Measurements from ENCODE around the gene PDCD10. TPM values are rescaled to one million over a fixed set of nuclear protein-coding genes. Genes with fewer than 3 reads are reported as not detected.

PDCD10 gene
- total RNA-seq, 1 donor from 2014 or later, result 38.4 TPM

DNA sequence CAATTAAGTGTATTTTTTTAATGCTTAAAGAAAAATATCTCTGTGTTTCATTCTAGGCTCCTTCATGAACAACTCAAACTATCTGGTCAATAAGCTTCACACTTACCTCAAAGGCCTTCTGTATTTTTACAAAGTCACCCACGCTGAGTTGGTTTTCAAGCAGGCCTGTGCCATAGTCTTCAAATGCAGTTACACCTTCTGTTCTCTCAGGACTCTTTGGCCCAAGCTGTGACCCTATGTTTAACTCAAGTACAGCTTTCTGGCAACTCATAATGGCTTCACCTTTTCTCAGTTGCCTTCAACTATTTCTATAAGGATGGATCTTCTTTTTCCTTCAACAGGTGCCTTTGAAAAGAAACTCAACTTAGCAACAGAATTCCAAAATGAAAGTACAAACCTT is 81.5 kb downstream of the PDCD10 start:
- no peak for TF ChIP-seq CTCF (IDR thresholded peaks at IDR 0.05)
- peaks cover 4% of the 10 kb centered on the region for H3K27me3 Mint-ChIP-seq (ENCODE audit: unreplicated experiment)
- H3K9me3 Mint-ChIP-seq (ENCODE audit: unreplicated experiment), result no peaks in the 10 kb centered on the region
- no peak overlapping the region for H3K4me3 Mint-ChIP-seq (ENCODE audit: unreplicated experiment)
- DNase-seq (ENCODE audit: extremely low spot score, unreplicated experiment), result no peak
- H3K4me1 Mint-ChIP-seq (ENCODE audit: unreplicated experiment), result no peaks in the 10 kb centered on the region
- H3K27ac Mint-ChIP-seq (ENCODE audit: unreplicated experiment), result no peak overlapping the region
- no peaks in the 10 kb centered on the region for H3K36me3 Mint-ChIP-seq (ENCODE audit: unreplicated experiment)

GRCh38 chr3:167651826-167652225 is 82.9 kb downstream of the PDCD10 start:
- Mint-ChIP-seq H3K36me3 (ENCODE audit: unreplicated experiment) (no peaks in the 10 kb centered on the region), H3K4me3 (ENCODE audit: unreplicated experiment) (no peak overlapping the region), H3K4me1 (ENCODE audit: unreplicated experiment) (no peaks in the 10 kb centered on the region), H3K27ac (ENCODE audit: unreplicated experiment) (no peak overlapping the region), H3K27me3 (ENCODE audit: unreplicated experiment) (no peaks in the 10 kb centered on the region), H3K9me3 (ENCODE audit: unreplicated experiment) (no peaks in the 10 kb centered on the region)
- DNase-seq (ENCODE audit: extremely low spot score, unreplicated experiment), result no peak
- TF ChIP-seq CTCF (IDR thresholded peaks at IDR 0.05), result no peak

DNA sequence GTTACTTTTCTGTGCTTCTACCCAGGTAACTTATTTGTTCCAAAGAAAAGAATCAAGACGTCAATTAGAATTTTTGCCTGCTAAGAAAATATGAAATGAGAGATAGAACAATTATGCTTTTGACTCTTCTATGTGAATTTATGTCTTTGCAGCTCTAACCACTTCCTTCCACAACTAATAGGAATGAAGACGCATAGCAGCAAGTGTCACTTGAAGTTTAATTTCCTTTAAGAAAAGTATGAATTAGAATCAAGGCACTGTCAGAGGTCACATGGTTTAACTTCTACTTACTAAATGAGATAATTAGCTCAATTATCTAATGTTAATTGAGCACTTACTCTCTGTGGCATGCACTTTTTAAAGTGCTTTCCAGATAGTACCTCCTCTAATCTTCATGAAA is 84.2 kb downstream of the PDCD10 start:
- no peaks in the 10 kb centered on the region for H3K36me3 Mint-ChIP-seq (ENCODE audit: unreplicated experiment)
- no peak for DNase-seq (ENCODE audit: extremely low spot score, unreplicated experiment)
- peaks cover 2% of the 10 kb centered on the region for H3K9me3 Mint-ChIP-seq (ENCODE audit: unreplicated experiment)
- no peaks in the 10 kb centered on the region for H3K4me1 Mint-ChIP-seq (ENCODE audit: unreplicated experiment)
- TF ChIP-seq CTCF (IDR thresholded peaks at IDR 0.05), result no peak
- no peaks in the 10 kb centered on the region for H3K27me3 Mint-ChIP-seq (ENCODE audit: unreplicated experiment)
- H3K4me3 Mint-ChIP-seq (ENCODE audit: unreplicated experiment), result no peak overlapping the region
- no peak overlapping the region for H3K27ac Mint-ChIP-seq (ENCODE audit: unreplicated experiment)

GRCh38 chr3:167649746-167650145 is 84.9 kb downstream of the PDCD10 start:
- H3K4me1 Mint-ChIP-seq (ENCODE audit: unreplicated experiment), result no peaks in the 10 kb centered on the region
- no peaks in the 10 kb centered on the region for H3K27me3 Mint-ChIP-seq (ENCODE audit: unreplicated experiment)
- no peak overlapping the region for H3K27ac Mint-ChIP-seq (ENCODE audit: unreplicated experiment)
- no peak for TF ChIP-seq CTCF (IDR thresholded peaks at IDR 0.05)
- no peak for DNase-seq (ENCODE audit: extremely low spot score, unreplicated experiment)
- no peak overlapping the region for H3K4me3 Mint-ChIP-seq (ENCODE audit: unreplicated experiment)
- no peaks in the 10 kb centered on the region for H3K36me3 Mint-ChIP-seq (ENCODE audit: unreplicated experiment)
- H3K9me3 Mint-ChIP-seq (ENCODE audit: unreplicated experiment), result peaks cover 3% of the 10 kb centered on the region

GRCh38 chr3:167644611-167645010 is 90.1 kb downstream of the PDCD10 start:
- H3K4me3 Mint-ChIP-seq (ENCODE audit: unreplicated experiment), result no peak overlapping the region
- H3K27ac Mint-ChIP-seq (ENCODE audit: unreplicated experiment), result no peak overlapping the region
- peaks cover 8% of the 10 kb centered on the region for H3K27me3 Mint-ChIP-seq (ENCODE audit: unreplicated experiment)
- no peak for DNase-seq (ENCODE audit: extremely low spot score, unreplicated experiment)
- peaks cover 3% of the 10 kb centered on the region for H3K9me3 Mint-ChIP-seq (ENCODE audit: unreplicated experiment)
- TF ChIP-seq CTCF (IDR thresholded peaks at IDR 0.05), result no peak
- no peaks in the 10 kb centered on the region for H3K36me3 Mint-ChIP-seq (ENCODE audit: unreplicated experiment)
- H3K4me1 Mint-ChIP-seq (ENCODE audit: unreplicated experiment), result no peaks in the 10 kb centered on the region

Other genes with a start within 250 kb of the PDCD10 start
- gene WDR49, start 81.0 kb downstream of the PDCD10 start, total RNA-seq, result 0.31 TPM in 1 of 2 replicates, not detected in the other
- 0.35 and 1.3 TPM in 2 replicates for gene SERPINI1, start 829 bp upstream of the PDCD10 start, total RNA-seq